ENCODE results near the gene AUTS2. TPM values are rescaled to one million over a fixed set of nuclear protein-coding genes. Genes with fewer than 3 reads are reported as not detected.

Gene AUTS2
- total and polyA plus RNA-seq, 9 of the 15 experiments (the other 6 are each of a cell fraction or from before 2014, with no cell fraction given), result 0.58 TPM; not detected in 8

GRCh38 chr7:69961436-69961835, 363.2 kb downstream of the AUTS2 start:
- ChIA-PET CTCF (ENCODE audit: low intra/inter-chr PET ratio) (no interaction called here), POLR2A (no interaction called here)
- in situ Hi-C loops (cut with MboI), result no loop called here
- H3K27me3 ChIP-seq (ENCODE audit: control insufficient read depth in 2 of 2, insufficient read depth in 2 of 2, low read length in 2 of 2), result no peaks in the 10 kb centered on the region
- no peaks in the 10 kb centered on the region for H4K20me1 ChIP-seq (replicated peaks; ENCODE audit: control insufficient read depth, insufficient read depth, low read length)
- DNase-seq (ENCODE audit: extremely low read depth in 1 of 4, low spot score in 3 of 4) (no peak), ATAC-seq (no peak), FAIRE-seq (no peak)
- no peak overlapping the region for H3K4me3 ChIP-seq
- H3K27ac ChIP-seq (ENCODE audit: extremely low read depth, low read depth, low read length), result no peak overlapping the region
- no peaks in the 10 kb centered on the region for H3K9me3 ChIP-seq (replicated peaks; ENCODE audit: control insufficient read depth, insufficient read depth, low read depth, low read length)
- no peak overlapping the region for H2AFZ ChIP-seq (ENCODE audit: low read depth, low read length)
- no peak for TF ChIP-seq TAL1 (IDR thresholded peaks at IDR 0.05)
- TF ChIP-seq ZBTB34 (CRISPR knock-in tag; IDR thresholded peaks at IDR 0.05), result no peak
- TF ChIP-seq ZNF184 (CRISPR knock-in tag; IDR thresholded peaks at IDR 0.05), result no peak
- no peak for TF ChIP-seq EZH2 (IDR thresholded peaks at IDR 0.05; ENCODE audit: borderline replicate concordance, low read depth, low read length)
- no peak for TF ChIP-seq KDM4B (IDR thresholded peaks at IDR 0.05; ENCODE audit: borderline replicate concordance in 2 of 2, low read depth in 1 of 2)
- no peak for TF ChIP-seq ZNF764 (CRISPR knock-in tag; IDR thresholded peaks at IDR 0.05; ENCODE audit: low read depth)
- no peak for TF ChIP-seq ZNF592 (IDR thresholded peaks at IDR 0.05)
- TF ChIP-seq TCF3 (CRISPR knock-in tag; IDR thresholded peaks at IDR 0.05), result no peak
- no peak for TF ChIP-seq CBFA2T2 (conservative IDR thresholded peaks at IDR 0.05)
- no TSS peak for BruUV-seq (replicated peaks)
- H3K9me1 ChIP-seq (ENCODE audit: control insufficient read depth, insufficient read depth, low read length), result no peaks in the 10 kb centered on the region
- intact Hi-C loops (cut with micrococcal nuclease), result no loop called here
- H3K4me1 ChIP-seq (replicated peaks in 1 of 2; ENCODE audit: control insufficient read depth in 2 of 2, insufficient read depth in 2 of 2, low read length in 2 of 2), result no peaks in the 10 kb centered on the region
- H3K79me2 ChIP-seq (ENCODE audit: control insufficient read depth, insufficient read depth, low read length), result no peaks in the 10 kb centered on the region
- no peak overlapping the region for H3K4me2 ChIP-seq (ENCODE audit: insufficient read depth, low read length)
- H3K9ac ChIP-seq (ENCODE audit: insufficient read depth in 1 of 2, low read depth in 2 of 2, low read length in 2 of 2), result no peak overlapping the region
- H3K36me3 ChIP-seq (ENCODE audit: control insufficient read depth, insufficient read depth, low read length), result no peaks in the 10 kb centered on the region
